Right cardiac atrium (tissue), 5 donors: ENCODE measurements around the gene PRMT9. TPM values are rescaled to one million over a fixed set of nuclear protein-coding genes. Genes with fewer than 3 reads are reported as not detected.

ENCODE experiments used
- ATAC-seq, 2 donors: fragments of 200-7000 bp; cut with Tn5 transposase; one replicate each; pipeline versions ENCODE4 v1.8.0 to v1.9.1; 2020; ENCODE audit warnings: moderate library complexity in 2 of 2, mild to moderate bottlenecking in 1 of 2
- DNase-seq, 3 donors: peaks; one replicate each; pipeline ENCODE4 v3.0.0-alpha.2; 2020
- H3K27ac ChIP-seq: one replicate; pipeline ENCODE4 v1.5.1; 2013; ENCODE audit warnings: mild to moderate bottlenecking, low read length, control low read depth, moderate library complexity
- H3K27me3 ChIP-seq: one replicate; pipeline ENCODE4 v1.6.1; 2013; ENCODE audit not compliant: control insufficient read depth, insufficient read depth
- H3K4me1 ChIP-seq: one replicate; pipeline ENCODE4 v1.6.1; 2013; ENCODE audit warnings: low read length; ENCODE audit not compliant: control insufficient read depth, insufficient read depth
- H3K4me3 ChIP-seq: one replicate; pipeline ENCODE4 v1.5.1; 2013; ENCODE audit warnings: low read length, control low read depth
- H3K9me3 ChIP-seq: one replicate; pipeline ENCODE4 v1.6.1; 2013; ENCODE audit warnings: low read length; ENCODE audit not compliant: control insufficient read depth
- WGBS: extraction: QIAGEN DNeasy Blood & Tissue Kit; methylation state at CpG from one replicate; pipeline ENCODE4 v1.1.7; 2013; 5-methylcytosine and 5-hydroxymethylcytosine counted together
- intact Hi-C, 4 donors: fragments of 100-400 bp; cut with DNase I; formaldehyde crosslinking; loops; one replicate each; pipeline versions ENCODE4 v1.11.0 to v1.14.0; 2022 to 2023
- long read RNA-seq, 4 donors: library from polyadenylated mRNA; unstranded; transcript quantifications; one replicate each; pipeline ENCODE4 v2.0.0, GENCODE V29; 2020 to 2021
- polyA plus RNA-seq: library from polyadenylated mRNA; stranded (reverse); fragments of 200-250 nt; gene quantifications from one replicate; pipeline ENCODE4 v1.2.3, GENCODE V29; 2013
- total RNA-seq, 4 donors: library from RNA; stranded (reverse); fragmentation: NEBNext Ultra II Directional; extraction: Animal tissue kit (Norgen Biotek cat#: 25700); gene quantifications; one replicate each; pipeline ENCODE4 v1.2.1, GENCODE V29; 2021
- donor health status: healthy with polysubstance abuse.
- donor health status: DM: no; HTN: yes; CAD: no.
- donor health status: DM: no; HTN: no; CAD: no.
- donor health status: DM: no; HTN: yes; CAD: no; lungs with severe emphysema.
- donor health status: DM: yes; HTN: yes; CAD: no.

The PRMT9 gene
- total RNA-seq (1 to 10 TPM; 5.6 to 7.1 (median 6.4) TPM), polyA plus RNA-seq (4.9 TPM)
- long read RNA-seq, donor 1, transcript PRMT9-201 (12 exons, 3,528 nt) = major isoform, 22 of 32 reads
- long read RNA-seq, donor 1, partial matches to known transcripts = 1 of 32 reads
- long read RNA-seq, donor 1, other reads (novel, unspliced or antisense) = 6 of 32 reads
- long read RNA-seq, donor 2, partial matches to known transcripts = 0 of 4 reads
- long read RNA-seq, donor 2, other reads (novel, unspliced or antisense) = 1 of 4 reads
- long read RNA-seq, donor 3, transcript PRMT9-201 (12 exons, 3,528 nt) = major isoform, 43 of 60 reads
- long read RNA-seq, donor 3, transcript PRMT9-204 (11 exons, 2,674 nt) = minor isoform, 6 of 60 reads
- long read RNA-seq, donor 3, partial matches to known transcripts = 3 of 60 reads
- long read RNA-seq, donor 3, other reads (novel, unspliced or antisense) = 8 of 60 reads
- long read RNA-seq, donor 4, partial matches to known transcripts = 0 of 4 reads
- long read RNA-seq, donor 4, other reads (novel, unspliced or antisense) = 1 of 4 reads

- Histone ChIP-seq H3K9me3 (no peaks in the 10 kb centered on the region), H3K4me1 (no peaks in the 10 kb centered on the region), H3K27me3 (no peaks in the 10 kb centered on the region), H3K4me3 (peak within 1 kb of the TSS; percentile 77), H3K27ac (peak within 1 kb of the TSS; percentile 85)
- ATAC-seq (peak; percentile 100), DNase-seq (peak; percentile 94 to 97 (median 97))
- WGBS = under 1% methylated on average over 69 of the region's 69 CpGs
- intact Hi-C loops = no loop called here
These were observed at the start of gene PRMT9 for GRCh38 chr4:147683717-147684700. PRMT9 (minus strand) TSS chr4:147684163; CDS start chr4:147683987, 176 bp downstream.

GRCh38 chr4:147732518-147733235 lies 48.7 kb upstream of the PRMT9 start:
- DNase-seq (peak; percentile 56 to 79 (median 78)), ATAC-seq (peak; percentile 66 to 78)
- WGBS = under 1% methylated on average over 38 of the region's 38 CpGs
- Histone ChIP-seq H3K9me3 (no peaks in the 10 kb centered on the region), H3K27ac (peak overlapping the region; percentile 64), H3K4me3 (peak overlapping the region; percentile 60), H3K27me3 (no peaks in the 10 kb centered on the region), H3K4me1 (peaks cover 7% of the 10 kb centered on the region)
- intact Hi-C loops = loop anchor here in 1 of 4 donors (10.0 kb wide), 2 partner anchors 92 to 132 kb away; no protein-coding TSS in a partner anchor

GRCh38 chr4:147731580-147732517 lies 47.9 kb upstream of the PRMT9 start, which contains the start of gene ARHGAP10:
ARHGAP10 (plus strand) TSS chr4:147732088; CDS start chr4:147732302, 214 bp downstream.
- Histone ChIP-seq H3K27ac (peak within 1 kb of the TSS; percentile 64), H3K4me1 (peaks cover 5% of the 10 kb centered on the region), H3K9me3 (no peaks in the 10 kb centered on the region), H3K4me3 (peak within 1 kb of the TSS; percentile 60), H3K27me3 (no peaks in the 10 kb centered on the region)
- ATAC-seq = peak; percentile 88 to 90
- DNase-seq = peak; percentile 79 to 93 (median 92)
- under 1% methylated on average over 106 of the region's 106 CpGs for WGBS
- intact Hi-C loops = loop anchor here in 1 of 4 donors (10.0 kb wide), 2 partner anchors 93 to 133 kb away; no protein-coding TSS in a partner anchor

GRCh38 chr4:147730333-147730732 lies 46.4 kb upstream of the PRMT9 start:
- Histone ChIP-seq H3K27ac (no peak overlapping the region), H3K9me3 (no peaks in the 10 kb centered on the region), H3K27me3 (no peaks in the 10 kb centered on the region), H3K4me3 (no peak overlapping the region), H3K4me1 (no peaks in the 10 kb centered on the region)
- intact Hi-C loops = loop anchor here in 1 of 4 donors (10.0 kb wide), 2 partner anchors 94 to 134 kb away; no protein-coding TSS in a partner anchor
- ATAC-seq (no peak), DNase-seq (no peak)
- 75% methylated on average over 4 of the region's 4 CpGs for WGBS

GRCh38 chr4:147727476-147728028 lies 43.6 kb upstream of the PRMT9 start:
- DNase-seq (no peak), ATAC-seq (no peak)
- Histone ChIP-seq H3K27me3 (no peaks in the 10 kb centered on the region), H3K4me1 (no peaks in the 10 kb centered on the region), H3K4me3 (no peak overlapping the region), H3K27ac (no peak overlapping the region), H3K9me3 (no peaks in the 10 kb centered on the region)
- intact Hi-C loops = no loop called here
- WGBS = 89% methylated on average over 2 of the region's 2 CpGs

- intact Hi-C loops = no loop called here
- no peak for DNase-seq
- no peaks in the 10 kb centered on the region for H3K4me1 ChIP-seq
- ATAC-seq = no peak
- 87% methylated on average over 4 of the region's 4 CpGs for WGBS
- H3K4me3 ChIP-seq = no peak overlapping the region
- no peaks in the 10 kb centered on the region for H3K27me3 ChIP-seq
- H3K27ac ChIP-seq = no peak overlapping the region
- no peaks in the 10 kb centered on the region for H3K9me3 ChIP-seq
These were observed 41.7 kb upstream of the PRMT9 start for GRCh38 chr4:147725673-147726072.

GRCh38 chr4:147724468-147725201 lies 40.7 kb upstream of the PRMT9 start:
- Histone ChIP-seq H3K27me3 (no peaks in the 10 kb centered on the region), H3K27ac (no peak overlapping the region), H3K4me1 (no peaks in the 10 kb centered on the region), H3K9me3 (no peaks in the 10 kb centered on the region), H3K4me3 (no peak overlapping the region)
- ATAC-seq = no peak
- no peak for DNase-seq
- 83% methylated on average over 13 of the region's 13 CpGs for WGBS
- intact Hi-C loops = no loop called here

GRCh38 chr4:147723326-147723725 lies 39.4 kb upstream of the PRMT9 start:
- 66% methylated on average over 5 of the region's 5 CpGs for WGBS
- ATAC-seq (peak; percentile 25 to 45), DNase-seq (no peak)
- H3K27ac ChIP-seq = no peak overlapping the region
- H3K9me3 ChIP-seq = no peaks in the 10 kb centered on the region
- intact Hi-C loops = no loop called here
- H3K27me3 ChIP-seq = no peaks in the 10 kb centered on the region
- no peaks in the 10 kb centered on the region for H3K4me1 ChIP-seq
- no peak overlapping the region for H3K4me3 ChIP-seq

GRCh38 chr4:147717878-147718277 lies 33.9 kb upstream of the PRMT9 start:
- WGBS = 47% methylated on average over 1 of the region's 1 CpG

More at GRCh38 chr4:147717878-147718277, 33.9 kb upstream of the PRMT9 start:
- H3K9me3 ChIP-seq = no peaks in the 10 kb centered on the region
- no peaks in the 10 kb centered on the region for H3K27me3 ChIP-seq
- H3K27ac ChIP-seq = no peak overlapping the region
- intact Hi-C loops = no loop called here
- H3K4me3 ChIP-seq = no peak overlapping the region
- no peaks in the 10 kb centered on the region for H3K4me1 ChIP-seq
- DNase-seq = no peak
- ATAC-seq = no peak
